Tongue (tissue), 2 donors: ENCODE results near the gene CAMK2N2. TPM values are rescaled to one million over a fixed set of nuclear protein-coding genes. Genes with fewer than 3 reads are reported as not detected.
A peak's percentile ranks its signal among the peaks of the same experiment; 100 is the strongest.

Experiments
- DNase-seq: peaks from one replicate; pipeline ENCODE4 v3.0.0-alpha.2; 2015
- total RNA-seq: library from RNA; depleted of rRNA; stranded (reverse); fragments of >200 nt; gene quantifications from one replicate; pipeline ENCODE4 v1.2.3, GENCODE V29; 2014

CAMK2N2 gene
- total RNA-seq, 1 donor from 2014 or later, result not detected

GRCh38 chr3:184240384-184241140, 20.8 kb downstream of the CAMK2N2 start:
- peak; percentile 73 for DNase-seq

DNA sequence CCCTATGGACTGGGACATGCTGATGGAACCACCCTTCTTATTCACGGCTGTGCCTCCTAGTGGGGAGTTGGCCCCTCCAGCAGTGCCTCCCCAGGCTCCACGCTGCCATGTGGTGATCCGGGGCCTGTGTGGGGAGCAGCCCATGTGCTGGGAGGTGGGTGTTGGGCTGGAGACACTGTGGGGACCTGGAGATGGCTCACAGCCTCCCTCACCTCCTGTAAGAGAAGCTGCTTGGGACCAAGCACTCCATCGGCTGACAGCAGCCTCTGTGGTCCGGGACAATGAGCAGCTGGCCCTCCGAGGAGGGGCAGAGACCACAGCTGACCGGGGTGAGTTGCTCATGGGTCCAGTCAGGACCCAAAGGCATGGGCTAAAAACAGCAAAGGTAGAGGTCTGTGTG, 21.6 kb downstream of the CAMK2N2 start:
- no peak for DNase-seq

DNA sequence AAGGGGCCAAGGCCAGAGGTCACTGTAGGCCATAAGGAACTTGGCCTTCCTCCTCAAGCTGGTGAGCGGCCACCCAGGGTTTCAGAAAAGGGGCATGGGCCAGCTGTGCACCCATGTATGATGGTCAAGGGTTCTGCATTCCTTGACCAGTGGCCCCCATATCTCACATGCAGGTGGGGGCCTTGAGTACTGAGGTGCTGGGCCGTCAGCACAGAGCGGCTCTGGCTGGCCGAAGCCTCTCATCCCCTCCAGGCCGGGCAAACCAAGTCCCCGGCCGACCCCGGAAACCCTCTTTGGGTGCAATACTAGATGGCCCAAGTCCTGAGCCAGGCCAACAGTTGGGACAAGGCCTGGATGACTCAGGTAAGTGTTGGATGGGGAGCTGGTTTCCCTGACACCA, 22.1 kb downstream of the CAMK2N2 start:
- DNase-seq, result no peak

DNA sequence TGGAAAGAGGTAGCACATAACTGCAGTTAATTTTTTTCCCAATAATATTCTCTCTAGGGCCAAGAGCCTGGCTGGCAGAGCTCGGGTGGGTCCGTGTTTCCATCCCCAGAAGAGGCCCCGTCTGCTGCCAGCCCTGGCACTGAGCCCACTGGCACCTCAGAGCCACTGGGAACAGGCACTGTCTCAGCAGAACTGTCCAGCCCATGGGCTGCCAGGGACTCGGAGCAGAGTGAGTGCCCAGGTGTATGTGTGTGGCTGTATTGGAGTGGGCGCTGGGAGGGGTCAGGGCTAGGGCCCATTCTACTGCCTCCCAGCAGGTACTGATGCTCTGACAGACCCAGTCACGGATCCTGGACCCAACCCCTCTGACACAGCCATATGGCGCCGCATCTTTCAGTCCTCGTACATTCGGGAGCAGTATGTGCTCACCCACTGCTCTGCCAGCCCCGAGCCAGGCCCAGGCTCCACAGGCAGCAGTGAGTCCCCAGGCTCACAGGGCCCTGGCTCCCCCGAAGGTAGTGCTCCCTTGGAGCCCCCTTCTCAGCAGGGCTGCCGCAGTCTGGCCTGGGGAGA, 23.0 kb downstream of the CAMK2N2 start:
- DNase-seq, result no peak

DNA sequence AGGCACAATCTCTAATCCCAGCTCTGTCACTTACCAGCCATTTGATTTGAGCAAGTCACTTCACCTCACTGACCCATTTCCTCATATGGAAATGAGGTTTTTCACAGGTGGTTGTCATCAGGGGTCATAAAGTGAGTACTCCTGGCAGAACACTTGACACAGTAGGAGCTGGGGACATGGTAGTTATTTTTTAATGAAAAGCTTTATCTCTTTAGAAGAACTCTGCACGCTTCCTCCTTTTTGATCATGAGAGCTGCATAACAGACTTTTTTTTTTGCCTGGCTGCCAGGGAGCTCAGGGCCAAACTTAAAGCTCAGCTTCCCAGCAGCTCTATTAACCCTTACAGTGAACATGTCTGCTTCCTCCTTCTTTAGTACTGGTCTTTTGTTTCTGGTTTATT, 23.5 kb downstream of the CAMK2N2 start:
- DNase-seq, result no peak

GRCh38 chr3:184237211-184237610, 24.1 kb downstream of the CAMK2N2 start:
- DNase-seq, result no peak

- DNase-seq, result no peak
Measured at GRCh38 chr3:184236636-184237035, 24.7 kb downstream of the CAMK2N2 start.

- DNase-seq, result no peak
Measured at GRCh38 chr3:184236033-184236410, 25.3 kb downstream of the CAMK2N2 start.

DNA sequence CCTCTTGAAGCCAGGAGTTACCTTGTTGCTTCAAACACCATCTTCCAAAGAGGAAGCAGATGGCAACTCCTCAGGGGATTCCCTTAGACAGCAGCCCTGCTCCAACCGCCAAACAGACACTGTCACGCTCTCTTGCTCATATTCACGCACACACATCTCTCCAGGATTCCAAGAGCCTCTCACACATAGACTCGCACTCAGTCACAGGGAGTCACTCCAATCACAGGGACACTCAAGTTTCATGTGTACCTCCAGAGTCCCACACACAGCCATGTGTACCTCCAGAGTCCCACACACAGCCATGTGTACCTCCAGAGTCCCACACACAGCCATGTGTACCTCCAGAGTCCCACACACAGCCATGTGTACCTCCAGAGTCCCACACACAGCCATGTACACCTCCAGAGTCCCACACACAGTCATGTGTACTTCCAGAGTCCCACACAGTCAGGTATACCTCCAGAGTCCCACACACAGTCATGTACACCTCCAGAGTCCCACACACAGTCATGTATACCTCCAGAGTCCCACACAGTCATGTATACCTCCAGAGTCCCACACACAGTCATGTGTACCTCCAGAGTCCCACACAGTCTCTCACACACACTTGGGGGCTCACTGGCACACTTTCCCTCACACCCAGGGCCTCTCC, 25.8 kb downstream of the CAMK2N2 start:
- DNase-seq, result no peak

GRCh38 chr3:184234671-184235380, 26.5 kb downstream of the CAMK2N2 start:
- DNase-seq, result no peak

GRCh38 chr3:184234224-184234623, 27.1 kb downstream of the CAMK2N2 start:
- DNase-seq, result peak; percentile 11

DNA sequence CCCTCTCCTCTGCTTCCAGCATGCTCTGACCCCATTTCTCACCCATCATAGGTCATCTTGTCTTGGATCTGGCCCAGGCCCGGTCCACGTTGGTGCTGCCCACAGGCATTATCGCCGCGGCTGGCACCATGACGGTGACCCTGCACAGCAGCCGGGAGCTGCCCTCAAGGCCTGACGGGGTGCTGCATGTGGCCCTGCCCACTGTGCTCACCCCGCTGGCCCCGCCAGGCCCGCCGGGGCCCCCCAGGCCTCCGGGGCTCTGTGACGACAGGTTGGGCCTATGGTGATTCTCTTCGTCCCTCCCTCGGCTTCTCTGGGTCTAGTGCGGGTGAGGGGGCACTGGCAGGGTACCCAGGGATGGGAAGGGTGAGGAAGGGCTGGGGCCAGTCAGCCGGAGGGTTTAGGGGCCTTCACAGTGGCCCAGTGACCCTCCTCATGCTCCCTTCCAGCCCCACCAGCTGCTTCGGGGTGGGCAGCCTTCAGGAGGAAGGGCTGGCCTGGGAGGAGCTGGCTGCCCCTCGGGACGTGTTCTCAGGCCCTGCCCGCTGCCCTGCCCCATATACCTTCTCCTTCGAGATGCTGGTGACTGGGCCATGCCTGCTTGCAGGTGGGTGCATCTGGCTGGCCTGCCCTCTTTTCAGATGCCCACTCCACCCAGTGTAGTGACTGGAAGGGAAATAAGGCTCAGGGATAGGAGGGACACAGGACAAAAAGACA, 28.1 kb downstream of the CAMK2N2 start:
- DNase-seq, result no peak

DNA sequence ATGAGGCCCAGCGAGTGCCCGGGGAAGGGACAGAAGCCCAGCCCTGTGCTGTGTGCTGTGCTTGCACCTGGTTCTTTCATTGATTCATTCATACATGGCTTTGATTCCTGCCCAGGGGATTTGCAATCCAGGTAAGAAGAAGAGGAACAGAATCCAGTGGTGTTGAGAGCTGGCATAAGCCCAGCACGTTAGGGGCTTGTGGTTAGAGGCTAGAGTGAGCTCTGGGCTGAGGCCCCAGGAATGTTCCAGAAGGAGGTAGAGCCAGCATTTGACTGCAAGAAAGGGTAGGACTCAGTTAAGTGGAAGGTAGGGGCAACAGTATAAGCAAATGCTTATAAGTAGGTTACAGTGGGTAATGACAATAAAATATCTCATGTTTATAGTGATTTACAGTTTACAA, 29.7 kb downstream of the CAMK2N2 start:
- no peak for DNase-seq

DNA sequence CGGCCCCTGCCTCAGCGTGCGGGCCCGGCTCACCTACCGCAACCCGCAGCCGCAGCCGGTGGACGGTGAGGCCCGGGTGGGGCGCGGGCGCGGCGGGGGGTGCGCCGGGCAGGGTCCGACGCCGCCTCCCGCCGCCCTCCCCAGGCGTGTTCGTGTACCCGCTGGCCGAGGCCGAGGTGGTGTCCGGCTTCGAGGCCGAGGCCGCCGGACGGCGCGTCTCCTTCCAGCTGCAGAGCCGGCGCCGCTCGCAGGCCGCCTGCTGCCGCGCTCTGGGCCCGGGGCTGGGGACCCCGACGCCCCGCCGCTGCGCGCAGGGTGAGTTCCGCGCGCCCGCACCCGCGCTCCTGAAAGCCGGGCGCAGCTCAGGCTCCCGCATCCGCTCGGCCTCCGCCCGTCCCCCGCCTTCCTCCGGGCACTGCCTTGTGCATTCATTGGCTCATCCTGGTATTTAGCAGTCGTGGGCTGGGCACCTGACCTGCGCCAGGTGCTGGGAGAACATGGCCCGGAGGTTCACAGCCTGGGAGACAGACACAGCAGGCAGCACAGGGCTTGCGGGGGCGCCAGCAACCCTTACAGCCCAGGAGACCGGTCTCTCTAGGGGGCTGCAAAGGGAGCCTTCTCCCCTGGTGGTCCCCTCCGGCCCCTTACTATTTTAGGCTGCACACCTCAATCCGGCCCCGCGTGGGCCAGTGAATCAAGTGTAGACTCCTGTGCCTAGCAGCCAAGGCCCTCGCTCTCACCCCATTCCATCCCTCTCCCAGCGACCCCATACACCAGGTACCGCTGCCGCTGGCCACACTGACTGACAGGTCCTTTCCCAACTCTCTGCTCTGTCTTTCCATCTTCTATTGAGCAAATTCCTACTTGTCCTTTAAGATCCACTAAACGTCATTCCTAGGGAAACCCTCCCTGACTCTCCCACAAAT, 30.5 kb downstream of the CAMK2N2 start:
- DNase-seq, result no peak

DNA sequence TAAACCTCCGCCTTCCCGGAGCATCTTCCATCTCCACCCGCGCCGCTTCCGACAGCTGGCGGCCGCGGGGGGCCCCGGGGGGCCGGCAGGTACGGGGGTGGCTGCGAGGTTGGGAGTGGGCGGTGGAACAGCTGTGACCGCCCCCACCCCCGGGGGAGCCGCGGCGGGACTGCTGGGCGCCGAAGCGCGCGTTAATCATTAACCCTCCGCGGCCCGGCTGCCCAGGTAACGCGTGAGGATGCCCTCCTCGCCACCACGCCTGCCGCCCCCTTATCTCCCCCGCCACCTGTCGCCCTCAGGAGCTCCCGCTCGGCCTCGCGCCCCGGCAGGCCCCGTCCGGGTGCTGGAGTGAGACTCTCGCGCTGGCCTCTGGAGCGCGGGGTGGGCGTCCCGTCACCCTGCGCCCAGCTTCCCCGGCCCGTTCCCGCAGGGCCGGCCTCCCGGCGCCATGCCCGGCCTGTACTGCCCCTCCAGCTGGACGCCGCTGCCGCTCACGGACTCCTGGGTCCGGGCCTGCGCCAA, 31.2 kb downstream of the CAMK2N2 start:
- no peak for DNase-seq

- DNase-seq, result peak; percentile 76
Measured at GRCh38 chr3:184229394-184230080, 31.8 kb downstream of the CAMK2N2 start, which contains the start of gene VWA5B2. VWA5B2 (plus strand) TSS chr3:184229585; CDS start chr3:184230529, 944 bp downstream.

GRCh38 chr3:184228376-184229137, 32.8 kb downstream of the CAMK2N2 start:
- DNase-seq, result no peak

DNA sequence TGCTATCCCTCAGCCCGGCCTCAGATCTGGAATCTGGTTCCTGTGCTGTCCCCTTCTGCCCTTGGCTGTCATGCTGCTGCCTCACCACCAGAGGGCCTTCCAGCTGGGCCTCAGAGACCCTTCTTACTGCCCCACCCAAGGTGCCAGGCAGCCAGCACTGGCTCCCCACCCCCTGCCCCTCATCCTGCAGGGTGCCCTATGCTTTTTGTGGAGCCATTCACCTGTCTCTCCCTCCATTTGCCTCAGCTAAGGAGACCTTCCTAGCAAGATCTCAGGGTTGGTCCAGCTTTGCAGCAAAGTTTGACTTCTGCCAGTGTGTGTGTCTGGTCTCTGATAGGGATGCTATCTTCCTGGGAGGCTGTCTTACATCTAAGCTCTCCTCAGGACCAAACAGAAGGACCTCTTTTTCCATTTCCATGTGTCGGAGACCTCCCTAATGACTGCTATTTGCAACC, 33.8 kb downstream of the CAMK2N2 start:
- no peak for DNase-seq

- DNase-seq, result no peak
Measured at GRCh38 chr3:184223946-184224345, 37.4 kb downstream of the CAMK2N2 start.
